H9 (cell line): ENCODE data around the gene PRPF19. TPM values are rescaled to one million over a fixed set of nuclear protein-coding genes. Genes with fewer than 3 reads are reported as not detected.

Source experiments
- DNase-seq: peaks from one replicate; pipeline ENCODE4 v3.0.0-alpha.2; 2017
- H2AFZ ChIP-seq: one replicate; pipeline ENCODE4 v1.6.1; 2013; ENCODE audit warnings: mild to moderate bottlenecking, low read length, control low read depth, moderate library complexity
- H2AK5ac ChIP-seq: 2 replicates; pipeline ENCODE4 v1.6.1; 2013; ENCODE audit warnings: low read length, control low read depth, mixed read lengths; ENCODE audit not compliant: insufficient read length
- H2BK120ac ChIP-seq: one replicate; pipeline ENCODE4 v1.6.1; 2013; ENCODE audit warnings: low read depth, mild to moderate bottlenecking, low read length, control low read depth, inconsistent platforms; ENCODE audit not compliant: poor library complexity, severe bottlenecking
- H2BK12ac ChIP-seq: 2 replicates; pipeline ENCODE4 v1.6.1; 2013; ENCODE audit warnings: low read length, control low read depth, mixed read lengths, low read depth; ENCODE audit not compliant: insufficient read length
- H2BK15ac ChIP-seq: 2 replicates; pipeline ENCODE4 v1.6.1; 2013; ENCODE audit warnings: low read depth, low read length, control low read depth
- H2BK20ac ChIP-seq: one replicate; pipeline ENCODE4 v1.6.1; 2013; ENCODE audit warnings: low read depth, mild to moderate bottlenecking, low read length, control low read depth, inconsistent platforms; ENCODE audit not compliant: poor library complexity, severe bottlenecking
- H2BK5ac ChIP-seq: 2 replicates; pipeline ENCODE4 v1.6.1; 2013; ENCODE audit warnings: low read length, control low read depth, mixed read lengths; ENCODE audit not compliant: insufficient read length
- H3K14ac ChIP-seq: 2 replicates; pipeline ENCODE4 v1.6.1; 2013; ENCODE audit warnings: low read length, control low read depth; ENCODE audit not compliant: insufficient read depth
- H3K18ac ChIP-seq: 2 replicates; pipeline ENCODE4 v1.6.1; 2013; ENCODE audit warnings: low read depth, mild to moderate bottlenecking, mixed read lengths, low read length, control low read depth; ENCODE audit not compliant: insufficient read length
- H3K23ac ChIP-seq: 2 replicates; pipeline ENCODE4 v1.6.1; 2013; ENCODE audit warnings: low read length, control low read depth, mixed read lengths, low read depth; ENCODE audit not compliant: insufficient read length
- H3K23me2 ChIP-seq: 2 replicates; pipeline ENCODE4 v1.6.1; 2013; ENCODE audit warnings: low read depth, mild to moderate bottlenecking, mixed read lengths, low read length, control low read depth; ENCODE audit not compliant: insufficient read length, poor library complexity, severe bottlenecking
- H3K27ac ChIP-seq: 2 replicates; pipeline ENCODE4 v1.5.1; 2013; ENCODE audit warnings: low read length, control low read depth, mixed read lengths, low read depth; ENCODE audit not compliant: insufficient read length
- H3K27me3 ChIP-seq: 2 replicates; pipeline ENCODE4 v1.6.1; 2013; ENCODE audit warnings: low read length, control low read depth, inconsistent platforms; ENCODE audit not compliant: insufficient read depth
- H3K4ac ChIP-seq: 2 replicates; pipeline ENCODE4 v1.6.1; 2013; ENCODE audit warnings: low read depth, mild to moderate bottlenecking, control low read depth, inconsistent platforms, low read length, moderate library complexity
- H3K4me1 ChIP-seq: 2 replicates; pipeline ENCODE4 v1.6.1; 2013; ENCODE audit warnings: low read length, control low read depth, inconsistent platforms; ENCODE audit not compliant: insufficient read depth
- H3K4me2 ChIP-seq: 2 replicates; pipeline ENCODE4 v1.6.1; 2013; ENCODE audit warnings: low read length, control low read depth, mixed read lengths; ENCODE audit not compliant: insufficient read length, insufficient read depth
- H3K56ac ChIP-seq: 2 replicates; pipeline ENCODE4 v1.6.1; 2013; ENCODE audit warnings: low read depth, mild to moderate bottlenecking, mixed read lengths, low read length, control low read depth; ENCODE audit not compliant: insufficient read length
- H3K79me1 ChIP-seq: 2 replicates; pipeline ENCODE4 v1.6.1; 2013; ENCODE audit warnings: low read depth, mild to moderate bottlenecking, moderate library complexity, low read length, control low read depth, inconsistent platforms; ENCODE audit not compliant: insufficient read depth, poor library complexity, severe bottlenecking
- H3K79me2 ChIP-seq: 2 replicates; pipeline ENCODE4 v1.6.1; 2013; ENCODE audit warnings: low read length, control low read depth, inconsistent platforms; ENCODE audit not compliant: insufficient read depth
- H3K9ac ChIP-seq: 2 replicates; pipeline ENCODE4 v1.6.1; 2013; ENCODE audit warnings: low read length, control low read depth, mixed read lengths; ENCODE audit not compliant: insufficient read length; ENCODE audit errors: extremely low read depth
- H3K9me3 ChIP-seq: one replicate; pipeline ENCODE4 v1.6.1; 2013; ENCODE audit warnings: low read depth, low read length, inconsistent platforms; ENCODE audit not compliant: control insufficient read depth
- H3T11ph ChIP-seq: one replicate; pipeline ENCODE4 v1.6.1; 2013; ENCODE audit warnings: mild to moderate bottlenecking, low read length, control low read depth, inconsistent platforms
- H4K20me1 ChIP-seq: one replicate; pipeline ENCODE4 v1.6.1; 2013; ENCODE audit not compliant: control insufficient read depth, insufficient read length, insufficient read depth
- H4K5ac ChIP-seq: 2 replicates; pipeline ENCODE4 v1.6.1; 2013; ENCODE audit warnings: low read depth, mild to moderate bottlenecking, mixed read lengths, low read length, control low read depth; ENCODE audit not compliant: insufficient read length
- H4K8ac ChIP-seq: replicated peaks from 2 replicates; pipeline ENCODE4 v1.6.1; 2013; ENCODE audit warnings: low read length, control low read depth, mixed read lengths, low read depth; ENCODE audit not compliant: insufficient read length
- H4K91ac ChIP-seq: 2 replicates; pipeline ENCODE4 v1.6.1; 2013; ENCODE audit warnings: low read depth, mild to moderate bottlenecking, moderate library complexity, mixed read lengths, low read length, control low read depth; ENCODE audit not compliant: insufficient read length
- H3K27ac Mint-ChIP-seq, 3 experiments: 2 replicates in 2 of 3; 3 replicates in 1 of 3; pipeline ENCODE4 v1.8.0; 2020 to 2021; ENCODE audit warnings: mixed read lengths in 3 of 3, mild to moderate bottlenecking in 1 of 3, moderate library complexity in 1 of 3
- H3K27me3 Mint-ChIP-seq: 2 replicates; pipeline ENCODE4 v1.8.0; 2021; ENCODE audit warnings: low read depth, mild to moderate bottlenecking, moderate library complexity, mixed read lengths
- H3K36me3 Mint-ChIP-seq, 3 experiments: 2 replicates in 2 of 3; 3 replicates in 1 of 3; pipeline ENCODE4 v1.8.0; 2020 to 2021; ENCODE audit warnings: low read depth in 3 of 3, mixed read lengths in 3 of 3; ENCODE audit not compliant: insufficient read depth in 1 of 3
- H3K4me1 Mint-ChIP-seq, 2 experiments: 2 replicates each; pipeline ENCODE4 v1.8.0; 2020; ENCODE audit warnings: mixed read lengths in 2 of 2
- H3K4me3 Mint-ChIP-seq, 2 experiments: 2 replicates in 1 of 2; 3 replicates in 1 of 2; pipeline ENCODE4 v1.8.0; 2020 to 2021; ENCODE audit warnings: mild to moderate bottlenecking in 2 of 2, mixed read lengths in 2 of 2, moderate library complexity in 1 of 2
- H3K9me3 Mint-ChIP-seq, 2 experiments: 2 replicates in 1 of 2; 3 replicates in 1 of 2; pipeline ENCODE4 v1.8.0; 2020; ENCODE audit warnings: mild to moderate bottlenecking in 2 of 2, mixed read lengths in 2 of 2, moderate library complexity in 1 of 2
- WGBS: extraction: QIAGEN DNeasy Blood & Tissue Kit; methylation state at CpG from one replicate; pipeline ENCODE4 v1.1.7; 2013; ENCODE audit warnings: missing lambda C conversion rate, low lambda C conversion rate, mixed read lengths; ENCODE audit not compliant: insufficient read length; ENCODE audit errors: extremely low coverage; 5-methylcytosine and 5-hydroxymethylcytosine counted together
- total RNA-seq: library from RNA; stranded (reverse); gene quantifications from 2 replicates; pipeline ENCODE4 v1.2.1, GENCODE V29; 2021
- TF ChIP-seq, protein P1 (sequence below): fragments of 200-600 bp; sonication (generic); conservative IDR thresholded peaks from 3 replicates; pipeline ENCODE4 v1.8.0; 2021; ENCODE audit warnings: antibody characterized with exemption, mild to moderate bottlenecking

PRPF19 gene
- total RNA-seq, 1 experiment from 2014 or later: 130 TPM

DNA sequence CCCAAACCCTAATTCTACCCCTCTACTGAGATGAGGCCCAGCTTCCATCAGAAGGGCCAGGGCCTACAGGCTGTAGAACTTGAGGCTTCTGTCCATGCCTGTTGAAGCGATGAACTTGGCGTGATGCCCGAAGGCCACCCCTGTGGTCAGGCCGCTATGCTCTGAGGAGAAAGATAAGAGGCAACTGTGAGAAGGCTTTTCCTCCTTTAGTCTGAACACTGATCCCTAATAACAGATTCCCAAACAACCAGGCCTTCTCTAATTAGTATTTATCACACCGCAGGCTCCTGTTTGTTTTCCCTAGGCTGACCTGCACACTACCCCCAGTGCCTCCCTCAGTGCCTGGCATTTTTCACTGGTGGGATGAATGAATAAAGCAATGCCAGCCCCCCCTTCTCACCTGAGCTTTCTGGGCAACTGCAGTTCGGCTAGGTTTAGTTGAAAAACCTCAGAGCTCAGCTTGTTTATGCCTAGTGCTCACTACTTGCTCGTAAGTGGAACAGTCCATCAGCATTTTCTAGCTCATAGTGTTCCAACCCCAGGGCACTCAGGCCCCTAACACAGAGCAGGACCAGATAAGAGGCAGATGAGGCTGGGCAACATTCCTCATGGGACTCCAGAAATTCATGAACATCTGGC is 15.2 kb downstream of the PRPF19 start:
- Histone ChIP-seq H3K4me2 (no peak overlapping the region), H3K14ac (no peak overlapping the region), H3K79me2 (no peaks in the 10 kb centered on the region), H3K27ac (no peak overlapping the region), H3K9ac (no peak overlapping the region), H2AFZ (no peak overlapping the region), H2BK120ac (no peak overlapping the region), H4K5ac (no peak overlapping the region), H3K4me1 (no peaks in the 10 kb centered on the region), H4K20me1 (no peaks in the 10 kb centered on the region), H3K23ac (no peak overlapping the region), H3K23me2 (no peaks in the 10 kb centered on the region), H3T11ph (no peak overlapping the region), H2BK20ac (no peak overlapping the region), H2AK5ac (no peak overlapping the region), H4K8ac (no peak overlapping the region), H2BK12ac (no peak overlapping the region), H3K56ac (no peak overlapping the region), H2BK5ac (no peak overlapping the region), H3K79me1 (no peaks in the 10 kb centered on the region), H3K18ac (no peak overlapping the region), H2BK15ac (no peak overlapping the region), H4K91ac (no peak overlapping the region), H3K27me3 (no peaks in the 10 kb centered on the region), H3K4ac (no peak overlapping the region), H3K9me3 (no peaks in the 10 kb centered on the region)
- no peak for DNase-seq
- no CpG with 5 or more reads among the region's 7 CpGs for WGBS
- Mint-ChIP-seq H3K27me3 (no peaks in the 10 kb centered on the region), H3K36me3 (peaks cover 16 to 63% (median 19%) of the 10 kb centered on the region in 3 experiments; a peak in 6 of 7 replicates), H3K27ac (peak overlapping the region in 1 of 3 experiments; percentile 73; a peak in 1 of 7 replicates), H3K4me1 (no peaks in the 10 kb centered on the region), H3K9me3 (no peaks in the 10 kb centered on the region), H3K4me3 (no peak overlapping the region)
- TF ChIP-seq, protein P1, sequence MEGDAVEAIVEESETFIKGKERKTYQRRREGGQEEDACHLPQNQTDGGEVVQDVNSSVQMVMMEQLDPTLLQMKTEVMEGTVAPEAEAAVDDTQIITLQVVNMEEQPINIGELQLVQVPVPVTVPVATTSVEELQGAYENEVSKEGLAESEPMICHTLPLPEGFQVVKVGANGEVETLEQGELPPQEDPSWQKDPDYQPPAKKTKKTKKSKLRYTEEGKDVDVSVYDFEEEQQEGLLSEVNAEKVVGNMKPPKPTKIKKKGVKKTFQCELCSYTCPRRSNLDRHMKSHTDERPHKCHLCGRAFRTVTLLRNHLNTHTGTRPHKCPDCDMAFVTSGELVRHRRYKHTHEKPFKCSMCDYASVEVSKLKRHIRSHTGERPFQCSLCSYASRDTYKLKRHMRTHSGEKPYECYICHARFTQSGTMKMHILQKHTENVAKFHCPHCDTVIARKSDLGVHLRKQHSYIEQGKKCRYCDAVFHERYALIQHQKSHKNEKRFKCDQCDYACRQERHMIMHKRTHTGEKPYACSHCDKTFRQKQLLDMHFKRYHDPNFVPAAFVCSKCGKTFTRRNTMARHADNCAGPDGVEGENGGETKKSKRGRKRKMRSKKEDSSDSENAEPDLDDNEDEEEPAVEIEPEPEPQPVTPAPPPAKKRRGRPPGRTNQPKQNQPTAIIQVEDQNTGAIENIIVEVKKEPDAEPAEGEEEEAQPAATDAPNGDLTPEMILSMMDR: no peak
